Coronary artery (tissue), 2 donors: Measurements from ENCODE around the gene TAGAP.
"Not testable (repeated sequence)": the region's sequence is repeated elsewhere in the genome, so short reads cannot be mapped to it uniquely, and the experiment has no call there.

Source experiments
- DNase-seq: peaks from one replicate; pipeline ENCODE4 v3.0.0-alpha.2; 2017; ENCODE audit warnings: low spot score
- H3K27ac ChIP-seq, 2 donors: fragments of 200-600 bp; sonication (generic); one replicate each; pipeline ENCODE4 v1.5.1; 2016 to 2019
- H3K4me3 ChIP-seq: fragments of 200-600 bp; sonication (generic); 2 replicates; pipeline ENCODE4 v1.5.1; 2016; ENCODE audit warnings: mild to moderate bottlenecking, moderate library complexity
- TF ChIP-seq, protein P1 (sequence below): fragments of 200-600 bp; sonication (generic); IDR thresholded peaks from one replicate; pipeline ENCODE4 v1.5.1; 2019; ENCODE audit warnings: antibody characterized with exemption

TAGAP gene

GRCh38 chr6:159023893-159024292 is 20.9 kb downstream of the TAGAP start:
- H3K4me3 ChIP-seq, result no peak overlapping the region
- H3K27ac ChIP-seq, result no peak overlapping the region
- TF ChIP-seq, protein P1, sequence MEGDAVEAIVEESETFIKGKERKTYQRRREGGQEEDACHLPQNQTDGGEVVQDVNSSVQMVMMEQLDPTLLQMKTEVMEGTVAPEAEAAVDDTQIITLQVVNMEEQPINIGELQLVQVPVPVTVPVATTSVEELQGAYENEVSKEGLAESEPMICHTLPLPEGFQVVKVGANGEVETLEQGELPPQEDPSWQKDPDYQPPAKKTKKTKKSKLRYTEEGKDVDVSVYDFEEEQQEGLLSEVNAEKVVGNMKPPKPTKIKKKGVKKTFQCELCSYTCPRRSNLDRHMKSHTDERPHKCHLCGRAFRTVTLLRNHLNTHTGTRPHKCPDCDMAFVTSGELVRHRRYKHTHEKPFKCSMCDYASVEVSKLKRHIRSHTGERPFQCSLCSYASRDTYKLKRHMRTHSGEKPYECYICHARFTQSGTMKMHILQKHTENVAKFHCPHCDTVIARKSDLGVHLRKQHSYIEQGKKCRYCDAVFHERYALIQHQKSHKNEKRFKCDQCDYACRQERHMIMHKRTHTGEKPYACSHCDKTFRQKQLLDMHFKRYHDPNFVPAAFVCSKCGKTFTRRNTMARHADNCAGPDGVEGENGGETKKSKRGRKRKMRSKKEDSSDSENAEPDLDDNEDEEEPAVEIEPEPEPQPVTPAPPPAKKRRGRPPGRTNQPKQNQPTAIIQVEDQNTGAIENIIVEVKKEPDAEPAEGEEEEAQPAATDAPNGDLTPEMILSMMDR, result no peak
- no peak for DNase-seq

GRCh38 chr6:159020011-159020410 is 24.8 kb downstream of the TAGAP start:
- Histone ChIP-seq H3K27ac (no peak overlapping the region), H3K4me3 (no peak overlapping the region)
- DNase-seq, result no peak
- TF ChIP-seq, protein P1, result no peak

DNA sequence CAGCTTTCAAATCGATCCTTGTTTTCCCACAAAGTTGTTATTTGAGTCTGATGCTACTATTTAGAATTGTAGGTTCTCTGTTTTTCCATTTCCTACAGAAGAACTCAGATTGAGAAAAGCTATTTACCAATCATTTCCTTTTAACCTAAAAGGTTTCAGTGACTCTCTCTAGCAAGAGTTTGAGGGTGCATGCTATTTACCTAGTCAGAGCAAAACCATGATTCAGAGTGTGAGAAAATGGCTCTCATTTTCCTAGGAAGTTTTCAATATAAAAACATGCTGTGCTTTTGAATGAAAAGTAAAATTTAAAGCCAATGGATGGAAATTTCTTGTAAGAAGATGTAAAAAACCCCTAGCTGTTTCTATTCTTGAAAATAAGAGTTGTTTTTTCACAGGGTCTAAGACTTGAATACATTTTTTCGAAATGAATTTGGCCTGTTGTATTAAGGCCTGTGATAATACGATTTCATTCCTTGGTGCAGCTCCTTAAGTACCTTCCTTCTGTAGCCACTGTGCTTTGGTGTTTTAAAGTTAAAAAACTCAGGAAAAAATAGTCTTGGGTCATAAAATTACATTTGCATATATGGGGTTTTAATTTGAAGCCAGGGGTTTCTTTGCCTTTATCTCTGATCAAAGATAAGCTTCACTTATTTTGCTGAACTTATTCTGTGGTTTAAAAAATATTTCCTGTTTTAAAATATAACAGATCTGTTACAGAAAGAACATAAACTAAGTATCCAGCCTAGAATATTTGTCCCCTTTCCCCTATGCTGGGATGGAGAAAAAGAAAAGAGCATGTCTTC is 26.8 kb downstream of the TAGAP start:
- Histone ChIP-seq H3K4me3 (no peak overlapping the region), H3K27ac (no peak overlapping the region)
- TF ChIP-seq, protein P1, result no peak
- DNase-seq, result no peak

DNA sequence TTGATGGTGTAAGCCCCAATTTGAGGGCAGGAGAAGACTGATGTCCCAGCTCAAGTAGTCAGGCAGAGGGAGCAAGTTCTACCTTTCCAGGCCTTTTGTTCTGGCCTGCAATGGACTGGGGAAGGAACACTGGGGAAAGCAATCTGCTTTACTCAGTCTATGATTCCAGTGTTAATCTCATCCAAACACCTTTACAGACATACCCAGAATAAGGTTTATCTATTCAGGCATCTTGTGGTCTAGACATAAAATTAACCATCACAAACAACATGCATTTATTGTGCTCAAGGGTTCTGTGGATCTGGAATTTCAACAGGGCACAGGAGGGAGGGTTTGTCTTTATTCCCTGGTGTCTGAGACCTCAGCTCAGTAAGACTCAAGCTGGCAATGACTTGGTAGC is 30.4 kb downstream of the TAGAP start:
- Histone ChIP-seq H3K27ac (no peak overlapping the region), H3K4me3 (no peak overlapping the region)
- no peak for DNase-seq
- TF ChIP-seq, protein P1, result no peak

DNA sequence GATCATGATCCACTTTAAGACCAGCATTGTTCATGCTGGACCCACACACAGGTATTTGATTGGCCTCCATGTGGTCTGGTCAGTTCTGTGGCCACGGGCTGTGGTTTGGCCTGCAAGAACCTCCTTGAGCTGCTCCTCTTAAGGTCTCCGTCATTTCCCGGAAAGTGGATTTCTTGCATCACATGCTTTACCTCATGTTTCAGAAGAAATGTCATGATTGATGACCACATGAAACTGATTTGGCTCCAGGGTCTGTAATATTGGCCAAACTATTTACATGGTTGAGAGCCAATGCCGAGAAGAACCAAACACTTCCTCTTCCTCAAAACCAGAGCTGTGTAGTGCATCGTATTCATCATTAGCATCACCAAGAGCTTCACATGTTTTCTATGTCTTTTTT is 31.6 kb downstream of the TAGAP start:
- TF ChIP-seq, protein P1, result no peak
- Histone ChIP-seq H3K27ac (no peak overlapping the region), H3K4me3 (no peak overlapping the region)
- DNase-seq, result no peak

DNA sequence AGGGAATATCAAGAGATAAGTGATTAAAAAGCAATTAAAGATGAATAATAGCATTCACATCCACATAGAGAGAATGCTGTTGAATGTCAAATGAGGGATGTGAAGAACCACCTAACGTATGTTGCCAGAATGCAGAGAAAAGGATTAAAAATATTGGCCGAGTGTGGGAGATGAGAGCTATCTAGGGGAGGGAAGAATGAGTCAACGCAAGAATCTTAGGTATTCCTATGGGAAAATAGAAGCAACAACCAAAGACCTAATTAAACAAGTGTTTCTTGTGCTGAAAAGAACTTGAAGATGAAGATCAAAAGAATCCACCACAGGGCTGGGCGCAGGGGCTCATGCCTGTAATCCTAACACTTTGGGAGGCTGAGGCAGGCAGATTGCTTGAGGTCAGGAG is 32.6 kb downstream of the TAGAP start:
- Histone ChIP-seq H3K27ac (no peak overlapping the region), H3K4me3 (no peak overlapping the region)
- DNase-seq, result no peak
- TF ChIP-seq, protein P1, result no peak

- DNase-seq, H3K4me3 ChIP-seq, H3K27ac ChIP-seq: not testable (repeated sequence)
These were observed 34.7 kb downstream of the TAGAP start for GRCh38 chr6:159010037-159010612.
